Duodenal mucosa (tissue), 2 donors: Measurements from ENCODE around the gene SCMH1.

Experiments used
- H3K27ac ChIP-seq: one replicate; pipeline ENCODE4 v1.7.0; 2013; ENCODE audit warnings: low read depth, low read length
- H3K27me3 ChIP-seq, 2 donors: one replicate each; pipeline ENCODE4 v1.7.0; 2013; ENCODE audit warnings: low read length in 2 of 2, control low read depth in 1 of 2; ENCODE audit not compliant: insufficient read depth in 2 of 2, control insufficient read depth in 1 of 2
- H3K36me3 ChIP-seq, 2 donors: one replicate each; pipeline ENCODE4 v1.7.0; 2013; ENCODE audit warnings: low read length in 2 of 2, control low read depth in 1 of 2; ENCODE audit not compliant: insufficient read depth in 2 of 2, control insufficient read depth in 1 of 2
- H3K4me1 ChIP-seq, 2 donors: one replicate each; pipeline ENCODE4 v1.7.0; 2013; ENCODE audit warnings: low read length in 2 of 2, control low read depth in 1 of 2; ENCODE audit not compliant: insufficient read depth in 2 of 2, control insufficient read depth in 1 of 2
- H3K4me3 ChIP-seq, 2 donors: one replicate each; pipeline ENCODE4 v1.7.0; 2013; ENCODE audit warnings: low read length in 2 of 2, low read depth in 1 of 2
- H3K9ac ChIP-seq, 2 donors: one replicate each; pipeline ENCODE4 v1.7.0; 2013; ENCODE audit warnings: low read length in 2 of 2, low read depth in 1 of 2
- H3K9me3 ChIP-seq, 2 donors: one replicate each; pipeline ENCODE4 v1.7.0; 2013; ENCODE audit warnings: low read length in 2 of 2, control low read depth in 1 of 2; ENCODE audit not compliant: control insufficient read depth in 1 of 2

The SCMH1 gene

DNA sequence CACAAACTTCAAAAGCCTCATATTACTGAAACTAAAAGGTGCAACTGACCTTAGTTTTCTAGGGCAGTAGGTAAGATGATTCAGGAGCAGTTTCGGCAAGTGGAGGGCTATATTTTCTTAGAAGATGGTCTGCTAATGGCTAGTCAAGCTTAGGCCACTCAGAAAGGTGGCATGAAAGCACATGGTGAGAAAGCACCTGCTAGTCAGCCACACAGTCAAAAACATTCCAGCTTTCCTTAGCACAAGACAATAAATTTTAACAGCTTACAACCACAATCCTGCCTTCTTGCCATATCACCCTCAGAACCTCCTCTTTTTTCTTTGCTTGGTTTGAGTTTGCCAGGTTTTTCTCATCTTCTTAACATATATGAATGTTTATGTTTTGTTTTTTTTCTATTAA is 139.5 kb downstream of the SCMH1 start:
- peaks cover 0 to 15% of the 10 kb centered on the region in 2 donors for H3K4me1 ChIP-seq
- no peak overlapping the region for H3K4me3 ChIP-seq
- no peak overlapping the region for H3K9ac ChIP-seq
- H3K9me3 ChIP-seq: no peaks in the 10 kb centered on the region
- H3K27ac ChIP-seq: no peak overlapping the region
- no peaks in the 10 kb centered on the region for H3K27me3 ChIP-seq
- H3K36me3 ChIP-seq: no peaks in the 10 kb centered on the region

DNA sequence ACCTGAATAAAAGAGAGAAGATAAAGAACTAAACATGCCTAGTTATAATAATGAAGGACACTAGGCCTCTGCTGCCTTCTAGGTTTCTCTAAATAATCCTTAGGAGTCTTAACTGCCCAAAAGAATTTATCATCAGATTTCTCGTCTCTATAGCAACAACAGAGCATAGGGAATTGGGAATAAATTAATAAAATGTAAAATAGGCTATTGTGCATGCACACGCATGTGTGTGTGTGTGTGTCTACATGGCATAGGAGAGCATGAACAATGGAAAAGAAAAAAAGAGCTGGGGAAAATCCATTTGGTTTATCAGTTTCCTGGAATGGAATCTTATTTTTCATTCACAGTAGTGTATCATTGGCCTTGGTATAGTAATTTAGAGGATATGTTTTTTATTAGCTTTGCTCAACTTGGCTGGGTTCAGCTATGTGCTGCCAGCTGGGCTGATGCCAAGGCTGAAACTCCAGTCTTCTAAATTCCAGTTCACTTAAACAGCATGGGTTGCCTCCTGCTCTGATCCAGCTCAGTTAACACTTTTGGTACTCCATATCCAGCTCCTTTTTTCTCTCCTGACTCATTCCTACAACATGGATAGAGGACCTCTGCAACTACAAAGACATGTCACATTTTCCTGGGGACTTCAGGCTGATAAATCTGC is 140.0 kb downstream of the SCMH1 start:
- no peaks in the 10 kb centered on the region for H3K9me3 ChIP-seq
- no peak overlapping the region for H3K4me3 ChIP-seq
- H3K27ac ChIP-seq: no peak overlapping the region
- no peaks in the 10 kb centered on the region for H3K36me3 ChIP-seq
- no peak overlapping the region for H3K9ac ChIP-seq
- H3K4me1 ChIP-seq: peaks cover 0 to 15% of the 10 kb centered on the region in 2 donors
- H3K27me3 ChIP-seq: no peaks in the 10 kb centered on the region

DNA sequence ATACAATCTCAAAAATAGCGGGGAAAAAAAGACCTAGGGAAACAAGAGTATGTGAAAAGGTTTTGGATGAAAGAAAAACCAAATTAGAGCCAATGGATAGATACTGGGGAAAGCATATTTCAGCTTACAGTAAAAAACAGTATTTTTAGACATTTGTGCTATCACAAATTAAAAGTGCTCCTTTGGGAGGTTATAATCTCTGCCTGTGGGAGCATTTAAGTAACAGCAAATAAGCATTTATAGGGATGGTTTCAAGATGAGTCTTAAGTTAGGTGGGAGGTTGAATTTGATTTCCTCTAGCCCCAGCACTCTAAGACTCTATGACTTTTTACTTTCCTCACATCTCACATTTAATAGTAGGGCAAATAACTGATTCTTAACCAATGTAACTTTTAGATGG is 141.0 kb downstream of the SCMH1 start:
- H3K36me3 ChIP-seq: no peaks in the 10 kb centered on the region
- no peaks in the 10 kb centered on the region for H3K9me3 ChIP-seq
- no peaks in the 10 kb centered on the region for H3K27me3 ChIP-seq
- H3K4me1 ChIP-seq: peaks cover 0 to 15% of the 10 kb centered on the region in 2 donors
- no peak overlapping the region for H3K4me3 ChIP-seq
- no peak overlapping the region for H3K9ac ChIP-seq
- no peak overlapping the region for H3K27ac ChIP-seq

DNA sequence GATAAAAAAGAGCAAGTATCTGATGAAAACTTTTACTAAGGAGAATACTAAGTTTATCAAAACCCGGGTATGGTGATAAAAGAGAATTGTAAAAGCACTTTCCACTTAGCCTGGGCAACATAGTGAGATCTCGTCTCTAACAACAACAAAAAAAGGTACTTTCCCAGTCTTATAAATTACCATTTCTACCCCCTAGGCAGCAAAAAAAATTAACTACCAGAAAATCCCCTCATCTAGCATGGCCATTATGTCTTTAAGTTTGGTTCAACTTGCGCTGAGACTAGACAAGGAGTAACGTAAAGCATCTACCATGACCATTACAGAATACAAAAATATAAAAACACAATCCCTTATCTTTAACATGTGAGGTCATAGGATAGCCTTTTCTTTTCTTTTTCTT is 141.9 kb downstream of the SCMH1 start:
- Histone ChIP-seq H3K27ac (no peak overlapping the region), H3K27me3 (no peaks in the 10 kb centered on the region), H3K4me1 (peaks cover 0 to 15% of the 10 kb centered on the region in 2 donors), H3K4me3 (no peak overlapping the region), H3K9me3 (no peaks in the 10 kb centered on the region), H3K9ac (no peak overlapping the region), H3K36me3 (no peaks in the 10 kb centered on the region)

DNA sequence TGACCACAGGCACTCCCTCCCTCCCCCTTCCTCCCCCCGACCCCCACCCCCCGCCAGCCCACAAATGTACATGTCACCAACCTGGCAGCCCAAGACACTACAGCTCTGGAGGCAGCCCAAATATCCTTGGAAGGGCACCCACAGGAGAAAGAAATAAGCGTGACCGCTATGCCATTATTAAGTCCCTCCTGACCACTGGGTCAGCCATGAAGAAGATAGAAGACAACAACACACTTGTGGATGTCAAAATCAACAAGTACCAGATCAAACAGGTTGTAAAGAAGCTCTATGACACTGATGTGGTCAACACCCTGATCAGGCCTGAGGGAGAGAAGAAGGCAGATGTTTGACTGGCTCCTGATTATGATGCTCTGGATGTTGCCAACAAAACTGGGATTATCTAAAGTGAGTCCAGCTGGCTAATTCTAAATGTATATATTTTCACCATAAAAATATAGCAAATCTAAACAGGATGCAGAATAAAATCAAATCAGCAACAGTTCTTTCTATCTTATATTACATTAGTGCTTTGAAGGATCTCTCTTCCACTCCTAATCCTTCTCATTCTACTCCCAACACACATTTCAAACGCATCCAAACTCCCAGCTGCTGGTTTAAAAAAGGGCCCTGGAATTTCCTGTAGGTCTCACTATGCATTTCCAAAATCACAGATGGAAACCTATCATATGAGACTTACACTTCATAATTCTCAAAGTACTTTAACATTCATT is 143.2 kb downstream of the SCMH1 start:
- Histone ChIP-seq H3K9me3 (no peaks in the 10 kb centered on the region), H3K27me3 (no peaks in the 10 kb centered on the region), H3K36me3 (no peaks in the 10 kb centered on the region), H3K4me1 (peaks cover 0 to 15% of the 10 kb centered on the region in 2 donors), H3K9ac (no peak overlapping the region), H3K27ac (no peak overlapping the region), H3K4me3 (no peak overlapping the region)

DNA sequence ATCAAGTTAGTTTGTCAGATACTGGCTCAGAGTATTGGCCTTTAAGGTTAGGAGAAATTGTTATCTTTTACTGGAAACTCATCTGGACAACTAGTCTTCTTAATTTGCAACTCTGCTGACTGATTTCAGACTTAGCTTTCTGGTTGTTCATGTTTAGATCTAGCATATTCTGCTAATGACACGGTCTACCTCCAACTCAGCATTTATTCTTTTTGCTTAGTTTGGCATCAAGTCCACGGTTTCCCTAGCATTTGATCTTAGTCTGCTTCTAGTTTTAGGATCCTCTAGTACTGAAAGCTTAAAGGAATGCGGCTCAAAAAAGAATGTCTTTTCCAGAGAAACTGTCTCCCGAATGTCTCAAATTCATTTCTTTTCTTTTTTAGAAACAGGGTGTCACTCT is 145.0 kb downstream of the SCMH1 start:
- Histone ChIP-seq H3K4me1 (peaks cover 0 to 7% of the 10 kb centered on the region in 2 donors), H3K27ac (no peak overlapping the region), H3K4me3 (no peak overlapping the region), H3K36me3 (no peaks in the 10 kb centered on the region), H3K9me3 (no peaks in the 10 kb centered on the region), H3K9ac (no peak overlapping the region), H3K27me3 (no peaks in the 10 kb centered on the region)

DNA sequence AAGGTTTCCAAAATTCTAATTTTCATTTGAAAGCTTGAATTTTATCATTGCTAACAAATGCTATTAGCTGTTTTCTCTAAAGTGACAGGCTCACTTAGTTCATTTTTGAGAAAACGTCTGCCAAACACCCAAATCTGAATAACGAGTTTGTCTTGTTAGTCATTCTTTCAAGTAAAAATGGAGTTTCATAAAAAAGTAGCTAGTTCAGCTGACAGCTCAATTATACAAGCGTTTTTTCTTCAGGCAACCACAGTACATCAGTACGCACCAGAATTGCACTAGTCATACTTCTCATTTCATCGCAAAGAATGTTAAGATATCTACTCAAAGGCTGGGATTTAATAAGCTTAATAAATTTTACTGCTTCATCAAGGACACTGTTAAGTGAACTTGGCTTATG is 148.3 kb downstream of the SCMH1 start:
- H3K9ac ChIP-seq: no peak overlapping the region
- peaks cover 0 to under 1% of the 10 kb centered on the region in 2 donors for H3K36me3 ChIP-seq
- H3K4me3 ChIP-seq: no peak overlapping the region
- H3K27me3 ChIP-seq: no peaks in the 10 kb centered on the region
- no peak overlapping the region for H3K27ac ChIP-seq
- H3K9me3 ChIP-seq: no peaks in the 10 kb centered on the region
- peaks cover 0 to 3% of the 10 kb centered on the region in 2 donors for H3K4me1 ChIP-seq

DNA sequence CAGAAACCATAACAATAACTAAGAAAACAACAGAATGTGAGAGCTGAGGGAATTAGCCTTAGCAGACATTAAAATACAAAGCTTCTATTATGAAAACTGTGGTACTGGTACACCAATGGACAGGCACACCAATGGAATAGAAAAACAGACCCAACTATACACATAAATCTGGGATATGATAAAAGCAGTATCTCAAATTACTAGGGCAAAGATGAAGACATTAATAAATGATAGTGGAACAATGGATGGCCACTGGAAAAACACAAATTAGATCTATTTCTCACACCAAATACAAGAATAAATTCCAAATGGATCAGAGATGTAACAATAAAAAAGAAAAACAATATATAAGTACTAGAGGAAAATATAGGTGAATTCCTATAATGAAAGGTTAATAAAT is 155.2 kb downstream of the SCMH1 start:
- Histone ChIP-seq H3K9me3 (no peaks in the 10 kb centered on the region), H3K9ac (no peak overlapping the region)

DNA sequence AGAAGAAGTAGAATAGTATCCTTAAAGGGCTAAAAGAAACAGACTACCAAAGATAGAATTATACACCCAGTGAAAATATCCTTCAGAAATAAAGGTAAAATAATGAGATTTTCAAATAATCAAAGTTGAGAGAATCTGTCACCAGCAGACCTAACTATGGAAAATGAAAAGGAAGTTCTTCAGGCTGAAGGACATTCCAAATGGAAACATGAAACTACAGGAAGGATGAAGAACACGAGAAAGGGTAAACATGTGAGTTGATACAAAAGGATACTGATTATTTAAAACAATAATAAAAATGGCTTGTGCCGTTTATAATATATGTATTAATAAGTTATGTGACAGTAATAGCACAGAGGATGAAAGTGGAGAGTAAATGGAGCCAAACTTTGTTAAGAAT is 163.5 kb downstream of the SCMH1 start:
- Histone ChIP-seq H3K27ac (no peak overlapping the region), H3K36me3 (no peaks in the 10 kb centered on the region), H3K27me3 (no peaks in the 10 kb centered on the region), H3K4me3 (no peak overlapping the region), H3K4me1 (no peaks in the 10 kb centered on the region), H3K9ac (no peak overlapping the region), H3K9me3 (no peaks in the 10 kb centered on the region)

More for the DNA sequence above, 155.2 kb downstream of the SCMH1 start:
- Histone ChIP-seq H3K27me3 (no peaks in the 10 kb centered on the region), H3K4me3 (no peak overlapping the region), H3K36me3 (peaks cover 0 to 3% of the 10 kb centered on the region in 2 donors), H3K27ac (no peak overlapping the region), H3K4me1 (peaks cover 0 to 3% of the 10 kb centered on the region in 2 donors)

DNA sequence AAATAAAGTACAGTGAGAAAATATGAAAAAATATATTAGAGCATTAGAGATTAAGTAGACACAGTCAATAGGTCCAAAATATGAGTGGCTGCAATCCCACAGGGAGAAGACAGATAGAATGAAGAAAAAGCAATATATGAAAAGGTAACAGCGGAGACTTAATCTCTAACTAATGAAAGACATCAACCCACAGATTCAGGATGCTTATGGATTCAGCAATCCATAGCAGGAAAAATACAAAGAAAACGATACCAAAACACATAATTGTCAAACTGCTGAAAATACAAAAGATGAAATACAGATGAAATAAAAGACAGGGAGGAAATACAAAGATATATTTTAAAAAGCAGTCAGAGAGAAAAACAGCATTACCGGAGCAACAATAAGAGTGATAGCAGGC is 163.9 kb downstream of the SCMH1 start:
- Histone ChIP-seq H3K36me3 (no peaks in the 10 kb centered on the region), H3K9ac (no peak overlapping the region), H3K9me3 (no peaks in the 10 kb centered on the region), H3K4me3 (no peak overlapping the region), H3K27ac (no peak overlapping the region), H3K27me3 (no peaks in the 10 kb centered on the region), H3K4me1 (no peaks in the 10 kb centered on the region)
